Measurements from ENCODE around the gene EFNB1.

The EFNB1 gene

DNA sequence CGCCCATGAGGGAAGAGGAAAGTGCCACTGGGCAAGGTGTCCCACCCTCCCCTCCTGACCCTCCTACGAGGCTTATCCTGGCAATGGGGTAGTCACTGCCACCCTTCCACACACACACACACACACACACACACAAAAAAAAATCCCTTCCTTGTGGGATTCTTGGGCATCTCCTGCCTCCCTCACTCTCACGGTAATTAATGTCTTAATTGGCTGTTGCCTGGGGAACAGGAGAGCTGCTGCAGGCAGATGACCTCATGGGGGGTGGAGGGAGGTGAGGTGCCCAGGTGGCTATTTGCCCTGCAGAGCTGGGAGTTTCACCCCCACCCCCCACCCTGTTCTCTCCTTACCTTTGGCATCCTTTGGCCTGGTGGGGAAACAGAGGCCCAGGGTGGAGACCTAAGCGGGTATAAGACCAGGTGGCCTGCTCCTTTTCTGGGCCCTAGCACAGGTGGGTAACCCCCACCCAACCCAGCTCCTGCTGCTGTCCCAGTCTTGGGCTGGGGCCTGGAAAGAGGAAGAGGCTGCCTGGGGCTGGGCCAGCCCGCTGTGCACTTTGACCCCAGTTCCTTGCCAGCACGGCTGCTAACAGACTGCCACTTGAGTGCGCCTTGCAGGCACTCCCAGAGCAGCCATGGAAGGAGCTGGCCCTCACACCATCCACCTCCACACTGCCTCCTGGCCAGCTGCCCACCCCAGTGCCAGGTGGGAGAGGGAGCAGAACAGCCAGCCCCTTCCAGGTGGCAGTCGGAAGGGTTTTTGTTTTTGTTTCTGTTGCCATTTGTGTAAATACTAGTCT, 12.6 kb downstream of the EFNB1 start:
- in situ Hi-C loops (cut with HindIII; ENCODE audit: low pct_unique_long_range_greater_than_20kb, low sequenced_read_pairs) = no loop called here

DNA sequence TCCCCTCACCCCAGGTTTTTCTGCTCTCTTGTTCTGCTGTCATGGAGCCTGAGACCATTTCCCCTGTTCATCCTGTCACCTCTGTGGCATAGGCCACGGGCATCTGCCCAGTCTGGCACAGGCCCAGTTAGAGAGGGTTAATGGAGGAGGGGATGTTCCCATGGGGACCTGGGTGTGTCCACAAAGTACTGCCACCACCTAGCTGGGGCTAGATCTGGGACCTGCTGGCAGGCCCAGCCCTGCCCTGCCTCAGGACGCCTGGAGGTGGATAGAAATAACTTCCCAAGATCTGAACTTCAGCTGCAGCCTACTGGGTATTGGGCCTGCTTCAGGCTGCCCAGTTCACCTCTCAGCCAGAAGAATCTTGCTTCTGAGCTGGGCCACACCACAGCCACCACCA, 13.5 kb downstream of the EFNB1 start:
- in situ Hi-C loops (cut with HindIII; ENCODE audit: low pct_unique_long_range_greater_than_20kb, low sequenced_read_pairs) = no loop called here
- no peak for TF ChIP-seq JUND (IDR thresholded peaks at IDR 0.05; ENCODE audit: low read depth)

More for the DNA sequence above, 12.6 kb downstream of the EFNB1 start:
- no peak for DNase-seq (ENCODE audit: low read depth in 1 of 2, low spot score in 1 of 2)
- TF ChIP-seq JUND (IDR thresholded peaks at IDR 0.05; ENCODE audit: low read depth) = no peak

DNA sequence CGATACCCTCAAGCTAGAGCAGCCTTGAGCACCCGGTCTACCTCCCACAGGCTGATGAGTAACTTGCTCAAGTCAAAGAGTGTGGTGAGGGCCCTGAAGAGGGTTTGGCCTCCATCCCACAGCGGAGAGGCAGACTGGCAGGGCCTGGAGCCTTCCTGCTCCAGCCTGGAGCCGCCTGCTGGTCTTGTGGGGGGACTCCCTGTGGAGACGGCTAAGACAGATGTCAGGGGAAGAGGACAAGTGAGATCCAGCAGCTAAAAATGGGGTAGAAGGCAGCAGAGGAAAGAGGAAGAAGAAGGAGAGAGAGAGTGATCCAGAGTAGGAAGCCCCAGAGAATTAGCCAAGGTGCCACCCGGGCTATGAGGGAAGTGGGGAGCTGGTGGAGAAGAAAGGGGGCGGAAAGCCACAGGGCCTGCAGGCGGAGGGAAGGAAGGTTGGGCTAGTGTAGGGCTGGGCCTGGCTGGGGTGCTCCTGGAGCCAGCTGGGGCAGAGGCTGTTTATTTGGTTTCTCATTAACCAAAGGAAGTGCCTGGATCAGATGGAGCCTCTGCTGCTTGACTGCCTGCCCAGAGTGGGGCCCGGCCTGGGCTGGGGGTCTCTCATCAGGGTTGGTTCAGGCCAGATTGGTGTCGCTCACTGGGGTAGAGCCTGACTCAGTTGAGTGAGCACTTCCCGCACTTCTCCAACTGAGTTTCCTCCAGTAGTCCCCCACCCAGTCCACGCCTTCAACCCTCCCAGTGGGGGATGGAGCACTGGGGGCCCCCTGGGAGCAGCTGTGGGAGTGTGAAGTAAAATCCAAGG, 14.2 kb downstream of the EFNB1 start:
- in situ Hi-C loops (cut with HindIII; ENCODE audit: low pct_unique_long_range_greater_than_20kb, low sequenced_read_pairs) = no loop called here
- no peak for DNase-seq (ENCODE audit: low read depth in 1 of 2, low spot score in 1 of 2)
- no peak for TF ChIP-seq JUND (IDR thresholded peaks at IDR 0.05; ENCODE audit: low read depth)

More for the DNA sequence above, 13.5 kb downstream of the EFNB1 start:
- no peak for DNase-seq (ENCODE audit: low read depth in 1 of 2, low spot score in 1 of 2)

DNA sequence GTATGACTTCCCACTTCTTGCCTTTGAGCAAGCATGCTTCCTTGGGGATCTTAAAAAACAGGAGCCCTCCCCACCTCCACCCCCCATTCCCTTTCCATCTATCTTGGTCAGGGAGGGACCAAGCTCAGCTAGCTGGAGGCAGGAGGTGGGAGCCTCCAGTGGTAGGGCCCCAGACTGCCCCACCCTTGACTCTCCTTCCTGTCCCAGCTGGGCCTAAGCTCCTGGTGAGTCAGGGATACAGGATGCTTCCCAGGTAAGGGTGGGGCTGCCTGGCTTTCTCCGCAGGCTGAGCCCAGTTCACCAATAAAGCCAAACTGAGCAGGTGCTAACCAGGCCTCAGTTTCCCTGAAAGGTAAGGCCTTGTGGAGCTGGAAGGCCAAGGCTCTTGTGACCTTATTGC, 15.2 kb downstream of the EFNB1 start:
- TF ChIP-seq JUND (IDR thresholded peaks at IDR 0.05; ENCODE audit: low read depth) = no peak
- DNase-seq (ENCODE audit: low read depth in 1 of 2, low spot score in 1 of 2) = no peak
- in situ Hi-C loops (cut with HindIII; ENCODE audit: low pct_unique_long_range_greater_than_20kb, low sequenced_read_pairs) = no loop called here

DNA sequence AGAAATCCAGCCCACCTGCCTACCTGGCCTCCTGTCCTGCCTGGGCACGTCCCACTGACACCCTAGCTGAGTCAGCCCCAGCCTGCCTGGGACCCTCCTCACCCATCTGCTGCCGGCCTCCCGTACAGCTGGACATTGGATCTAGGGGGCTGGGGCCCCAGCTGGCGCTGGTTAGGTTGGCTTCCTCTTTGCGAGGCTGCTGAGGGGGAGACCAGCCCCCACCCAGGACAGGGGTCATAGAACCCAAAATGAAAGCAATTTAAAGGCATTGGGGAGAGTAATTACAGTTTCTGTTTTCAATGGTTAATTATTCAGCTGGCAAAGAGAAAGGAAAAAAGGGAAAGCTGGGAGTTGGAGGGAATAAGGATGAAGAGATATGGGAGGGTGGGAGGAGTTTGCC, 15.8 kb downstream of the EFNB1 start:
- no peak for DNase-seq (ENCODE audit: low read depth in 1 of 2, low spot score in 1 of 2)
- no peak for TF ChIP-seq JUND (IDR thresholded peaks at IDR 0.05; ENCODE audit: low read depth)
- in situ Hi-C loops (cut with HindIII; ENCODE audit: low pct_unique_long_range_greater_than_20kb, low sequenced_read_pairs) = no loop called here

DNA sequence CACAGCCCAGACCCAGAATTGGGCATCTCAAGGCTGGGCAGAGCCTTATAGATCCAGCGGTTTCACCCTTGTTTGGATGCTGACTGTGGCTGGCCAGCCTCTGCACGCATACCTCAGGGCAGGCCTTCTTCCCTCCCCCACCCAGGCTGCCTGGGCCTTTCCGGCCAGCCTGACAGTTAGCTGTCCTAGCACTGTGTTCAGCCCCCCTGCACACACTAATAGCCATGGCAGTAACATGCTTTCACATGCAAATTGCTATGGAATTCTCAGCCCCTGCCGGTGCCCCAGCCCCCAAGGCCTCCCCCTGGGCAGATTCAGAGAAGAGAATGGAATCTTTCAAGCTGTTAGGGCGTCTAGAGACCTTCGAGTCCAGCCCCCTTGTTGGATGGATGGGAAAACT, 17.7 kb downstream of the EFNB1 start:
- no peak for TF ChIP-seq JUND (IDR thresholded peaks at IDR 0.05; ENCODE audit: low read depth)
- in situ Hi-C loops (cut with HindIII; ENCODE audit: low pct_unique_long_range_greater_than_20kb, low sequenced_read_pairs) = no loop called here
- no peak for DNase-seq (ENCODE audit: low read depth in 1 of 2, low spot score in 1 of 2)

DNA sequence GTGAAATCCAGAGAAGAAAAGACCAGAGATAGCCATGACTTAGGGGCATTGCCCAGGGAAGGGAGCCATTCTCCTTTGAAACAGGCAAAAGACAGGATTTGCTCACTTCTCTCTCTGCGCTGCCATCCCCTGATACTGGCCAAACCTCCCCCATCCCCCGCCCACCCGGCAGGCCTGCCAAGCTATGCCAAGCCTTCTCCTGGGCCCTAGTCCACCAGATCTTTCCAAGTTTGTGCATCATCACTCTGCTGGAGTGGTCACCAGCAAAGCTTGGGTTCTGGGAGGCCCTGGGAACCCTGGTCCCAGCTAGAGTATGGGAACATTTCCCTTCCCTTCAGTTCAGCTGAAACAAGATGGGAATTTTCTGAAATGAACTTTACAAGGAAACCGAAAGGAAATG, 18.4 kb downstream of the EFNB1 start:
- in situ Hi-C loops (cut with HindIII; ENCODE audit: low pct_unique_long_range_greater_than_20kb, low sequenced_read_pairs) = no loop called here
- DNase-seq (ENCODE audit: low read depth in 1 of 2, low spot score in 1 of 2) = no peak
- no peak for TF ChIP-seq JUND (IDR thresholded peaks at IDR 0.05; ENCODE audit: low read depth)

DNA sequence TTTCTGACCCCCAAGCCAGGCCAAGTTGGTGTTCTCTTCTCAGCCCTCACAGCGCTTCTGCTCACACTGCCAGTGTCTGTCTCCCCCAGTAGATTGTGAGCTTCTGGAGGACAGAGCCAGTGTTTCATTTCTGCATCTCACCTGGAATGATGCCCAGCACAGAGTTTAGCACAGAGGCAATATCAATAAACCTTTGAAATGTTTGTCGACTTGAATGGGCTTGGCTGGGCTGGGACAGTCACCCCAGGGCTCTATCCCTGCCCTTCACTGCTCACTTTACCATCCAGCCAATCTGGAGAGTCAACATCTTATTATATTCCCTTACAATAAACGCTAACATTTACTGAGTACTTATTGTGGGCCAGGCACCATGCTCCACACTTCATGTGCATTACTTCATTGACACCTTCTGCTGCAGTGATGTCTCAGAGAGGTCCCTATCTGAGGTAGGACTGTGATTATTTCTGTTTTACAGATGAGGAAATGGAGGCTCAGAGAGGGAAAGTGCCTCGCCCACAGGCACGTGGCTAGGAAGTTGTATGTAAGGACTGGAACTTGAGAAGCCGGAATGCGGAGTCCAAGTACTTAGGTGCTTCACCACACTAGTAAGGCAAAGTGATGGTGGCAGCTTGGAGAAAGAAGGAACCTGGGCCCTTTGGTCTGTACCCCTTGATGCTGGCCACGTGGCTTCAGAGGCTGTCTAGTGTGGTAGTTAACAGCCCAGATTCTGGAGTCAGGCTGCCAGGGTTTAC, 19.5 kb downstream of the EFNB1 start:
- in situ Hi-C loops (cut with HindIII; ENCODE audit: low pct_unique_long_range_greater_than_20kb, low sequenced_read_pairs) = no loop called here
- no peak for DNase-seq (ENCODE audit: low read depth in 1 of 2, low spot score in 1 of 2)
- TF ChIP-seq JUND (IDR thresholded peaks at IDR 0.05; ENCODE audit: low read depth) = no peak

DNA sequence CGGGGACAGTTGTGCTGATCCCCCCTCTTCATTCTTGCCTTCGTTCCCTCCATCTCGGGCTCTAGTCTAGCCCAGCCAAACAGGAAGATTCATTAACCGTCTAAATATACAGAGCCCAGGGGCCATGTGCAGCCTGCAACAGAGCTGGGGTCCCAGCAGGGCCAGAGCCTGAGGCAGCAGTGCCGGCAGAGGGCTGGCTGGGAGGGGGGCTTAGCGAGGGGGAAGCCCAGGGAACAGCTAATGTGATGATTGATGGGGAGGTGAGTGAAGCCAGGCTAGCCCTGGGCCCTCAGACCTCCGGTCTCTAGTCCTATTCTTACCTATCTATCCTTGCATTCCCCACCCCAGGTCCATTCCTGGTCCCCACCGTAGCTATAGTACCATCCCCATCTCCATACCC, 22.3 kb downstream of the EFNB1 start:
- no peak for DNase-seq (ENCODE audit: low read depth in 1 of 2, low spot score in 1 of 2)

DNA sequence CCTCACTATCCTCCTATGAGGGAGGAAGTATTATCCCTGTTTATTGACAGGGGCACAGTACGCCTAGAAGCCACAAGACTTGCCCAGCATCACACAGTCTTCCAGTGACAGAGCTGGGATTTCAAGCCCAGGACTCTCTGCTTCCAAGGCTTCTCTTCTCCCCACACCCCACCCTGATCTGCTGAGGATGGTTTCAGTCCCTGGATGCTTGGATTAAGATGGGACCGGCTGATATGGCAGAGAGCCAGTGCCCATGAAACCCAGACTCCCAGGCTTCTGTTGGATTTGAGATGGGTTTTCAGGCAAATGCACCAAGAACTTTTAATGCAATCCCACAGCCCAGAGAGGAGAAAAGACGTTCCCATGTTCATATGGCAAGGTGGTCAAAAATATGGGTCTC, 23.2 kb downstream of the EFNB1 start:
- no peak for DNase-seq (ENCODE audit: low read depth in 1 of 2, low spot score in 1 of 2)
- no peak for TF ChIP-seq JUND (IDR thresholded peaks at IDR 0.05; ENCODE audit: low read depth)
- in situ Hi-C loops (cut with HindIII; ENCODE audit: low pct_unique_long_range_greater_than_20kb, low sequenced_read_pairs) = no loop called here

More for the DNA sequence above, 22.3 kb downstream of the EFNB1 start:
- TF ChIP-seq JUND (IDR thresholded peaks at IDR 0.05; ENCODE audit: low read depth) = no peak
- in situ Hi-C loops (cut with HindIII; ENCODE audit: low pct_unique_long_range_greater_than_20kb, low sequenced_read_pairs) = no loop called here

DNA sequence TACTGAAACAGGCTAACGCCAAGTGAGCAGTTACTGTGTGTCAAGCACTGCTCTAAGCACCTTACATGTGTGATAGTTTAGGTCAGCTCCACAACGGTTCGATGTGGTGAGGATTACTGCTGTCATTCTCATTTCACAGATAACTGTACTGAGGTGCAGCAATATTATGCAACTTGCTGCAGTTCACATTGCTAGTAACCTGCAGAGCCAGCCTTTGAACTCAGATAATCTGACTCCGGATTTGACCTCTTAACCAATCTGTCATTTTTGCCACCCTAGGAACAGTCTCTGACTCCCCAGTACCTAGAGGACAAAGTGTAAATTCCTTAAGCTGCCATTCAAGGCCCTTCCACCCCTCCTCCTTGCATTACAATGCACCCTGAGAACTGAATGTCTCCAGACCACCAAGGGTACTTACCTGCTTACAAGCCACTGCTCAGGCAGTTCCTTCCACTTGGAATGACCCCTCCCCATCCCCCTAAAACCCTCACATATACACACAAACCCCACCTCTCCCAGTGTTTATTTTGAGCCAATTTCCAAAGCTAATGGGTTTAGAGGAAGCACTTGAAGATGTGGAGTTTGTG, 24.9 kb downstream of the EFNB1 start:
- in situ Hi-C loops (cut with HindIII; ENCODE audit: low pct_unique_long_range_greater_than_20kb, low sequenced_read_pairs) = no loop called here
- no peak for TF ChIP-seq JUND (IDR thresholded peaks at IDR 0.05; ENCODE audit: low read depth)
- DNase-seq (ENCODE audit: low read depth in 1 of 2, low spot score in 1 of 2) = no peak

DNA sequence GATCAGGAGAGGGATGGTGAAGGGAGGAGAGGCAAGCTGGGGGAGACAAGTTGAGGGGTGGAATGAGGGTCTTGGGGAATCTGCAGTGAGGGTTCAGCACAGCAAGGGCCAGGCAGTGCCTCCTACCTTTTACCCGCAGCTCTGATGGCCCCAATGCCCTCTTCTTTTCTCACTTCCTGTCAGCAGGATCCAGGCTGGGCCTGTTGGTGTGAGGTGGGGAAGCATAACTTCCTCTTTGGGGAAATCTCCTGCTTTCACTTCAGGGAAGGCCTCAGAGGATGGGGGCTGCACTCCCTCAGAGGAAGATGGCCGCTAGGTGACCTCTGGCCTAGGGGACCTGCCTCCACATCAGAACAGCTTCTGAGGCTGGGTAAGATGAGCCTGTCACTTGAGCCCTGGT, 36.5 kb downstream of the EFNB1 start:
- no peak for TF ChIP-seq JUND (IDR thresholded peaks at IDR 0.05; ENCODE audit: low read depth)
- in situ Hi-C loops (cut with HindIII; ENCODE audit: low pct_unique_long_range_greater_than_20kb, low sequenced_read_pairs) = no loop called here
- no peak for DNase-seq (ENCODE audit: low read depth in 1 of 2, low spot score in 1 of 2)
